ENCODE results near the gene MUC13.

GRCh38 chr3:124974691-124975090 lies 40.1 kb upstream of the MUC13 start:
- TF ChIP-seq CTCF (conservative IDR thresholded peaks at IDR 0.05; ENCODE audit: low read length) (no peak), EZH2phosphoT487 (IDR thresholded peaks at IDR 0.05; ENCODE audit: borderline replicate concordance, low read depth, low read length) (no peak)
